ENCODE measurements around the gene TBCD.

TBCD gene

DNA sequence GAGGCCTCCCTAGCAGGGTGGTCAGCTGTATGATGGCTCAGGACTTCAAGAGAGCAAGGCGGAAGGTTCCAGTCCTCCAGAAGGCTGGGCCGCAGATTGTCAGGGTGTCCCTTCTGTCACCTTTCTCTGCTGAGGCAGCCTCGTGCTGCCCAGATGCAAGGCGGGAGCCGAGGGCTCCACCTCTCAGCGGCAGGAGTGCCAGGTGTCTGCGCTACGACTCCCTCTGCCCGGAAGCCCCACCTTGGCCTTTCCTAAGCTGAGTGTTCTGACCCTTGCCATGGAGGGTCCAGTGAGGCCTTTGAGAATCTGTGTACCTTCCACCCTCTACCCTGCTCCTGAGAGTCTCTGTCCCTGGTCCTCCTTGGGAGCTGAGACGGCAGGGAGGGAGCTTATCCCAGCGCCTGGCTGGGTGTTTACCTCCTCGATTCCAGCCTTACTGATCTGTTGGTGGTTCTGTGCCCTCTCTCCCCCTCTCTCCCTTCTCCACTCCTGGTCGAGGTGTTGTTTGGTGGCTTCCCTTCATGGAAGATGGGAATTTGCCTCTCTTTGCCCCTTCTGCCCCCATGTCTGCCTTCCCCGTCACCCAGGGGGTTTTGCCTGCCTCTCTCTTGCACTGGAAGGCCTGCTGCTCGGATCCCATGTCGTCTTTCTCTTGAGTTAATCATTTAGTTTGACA, 90.2 kb downstream of the TBCD start:
- no peaks in the 10 kb centered on the region for H3K27me3 Mint-ChIP-seq
- H3K36me3 Mint-ChIP-seq (ENCODE audit: insufficient read depth) = peaks cover 6% of the 10 kb centered on the region
- H3K27ac Mint-ChIP-seq (ENCODE audit: low read depth) = peak overlapping the region; percentile 19
- no peak for DNase-seq (ENCODE audit: low spot score in 2 of 2)
- H3K4me3 Mint-ChIP-seq = no peak overlapping the region
- H3K4me1 Mint-ChIP-seq = peaks cover 12% of the 10 kb centered on the region
- H3K9me3 Mint-ChIP-seq = no peaks in the 10 kb centered on the region
- ATAC-seq (replicated peaks; ENCODE audit: extremely low read depth, poor library complexity, severe bottlenecking) = no peak

DNA sequence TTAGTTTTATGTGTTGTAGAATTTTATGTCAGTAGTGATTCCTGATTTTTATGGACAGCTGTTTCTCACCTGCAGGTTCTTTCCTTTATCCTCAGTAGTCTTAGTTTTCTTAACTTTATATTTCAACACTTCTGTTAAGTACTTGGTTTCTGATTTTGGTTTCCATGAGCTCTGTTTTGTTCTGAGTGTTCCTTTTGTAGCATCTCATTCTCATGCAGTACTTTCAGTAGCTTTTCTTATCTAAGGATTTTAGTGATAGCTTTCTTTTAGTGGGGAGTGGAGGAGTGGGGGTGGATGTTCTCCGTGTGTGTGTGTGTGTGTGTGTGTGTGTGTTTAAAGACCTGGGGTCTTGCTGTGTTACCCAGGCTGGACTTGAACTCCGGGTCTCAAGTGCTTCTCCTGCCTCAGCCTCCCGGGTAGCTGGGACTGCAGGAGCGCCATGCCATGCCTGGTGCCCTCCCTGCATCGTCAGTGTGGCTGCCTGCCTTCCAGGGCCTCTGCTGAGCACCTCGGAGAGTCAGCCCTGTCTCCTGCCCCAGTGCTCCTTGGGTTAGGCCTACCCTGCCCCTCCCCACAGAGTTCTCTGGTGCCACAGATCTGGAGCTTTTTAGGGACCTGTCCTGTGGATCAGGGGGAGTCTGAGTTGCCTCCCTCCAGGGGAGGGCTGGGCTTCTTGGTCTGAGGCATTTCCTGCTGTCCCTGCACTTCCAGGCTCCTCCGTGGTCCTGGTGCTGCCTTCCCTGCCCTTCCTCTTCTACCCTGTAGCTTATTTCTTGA, 92.2 kb downstream of the TBCD start:
- ATAC-seq (replicated peaks; ENCODE audit: extremely low read depth, poor library complexity, severe bottlenecking) (no peak), DNase-seq (ENCODE audit: low spot score in 2 of 2) (no peak)
- Mint-ChIP-seq H3K36me3 (ENCODE audit: insufficient read depth) (peaks cover 4% of the 10 kb centered on the region), H3K9me3 (no peaks in the 10 kb centered on the region), H3K27ac (ENCODE audit: low read depth) (no peak overlapping the region), H3K4me3 (no peak overlapping the region), H3K4me1 (peaks cover 16% of the 10 kb centered on the region), H3K27me3 (no peaks in the 10 kb centered on the region)

DNA sequence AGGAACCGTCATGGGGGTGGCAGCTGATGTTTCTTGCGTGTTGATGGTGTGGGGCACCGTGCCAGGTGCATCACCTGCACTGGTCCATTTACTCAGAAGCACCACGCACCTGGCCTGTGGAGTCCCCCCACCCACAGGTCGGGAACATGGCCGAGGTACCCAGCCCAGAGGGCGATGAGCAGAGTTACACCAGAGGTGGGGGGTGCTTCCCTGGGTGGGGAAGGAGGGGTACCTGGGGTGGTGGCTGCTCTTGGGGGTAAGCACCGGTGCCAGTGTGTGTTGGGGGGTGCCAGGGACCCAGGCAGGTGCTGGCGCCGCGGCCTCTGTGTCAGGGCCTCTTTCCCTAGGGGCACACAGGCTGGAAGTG, 92.9 kb downstream of the TBCD start:
- no peak overlapping the region for H3K27ac Mint-ChIP-seq (ENCODE audit: low read depth)
- H3K36me3 Mint-ChIP-seq (ENCODE audit: insufficient read depth) = peaks cover 4% of the 10 kb centered on the region
- no peak for DNase-seq (ENCODE audit: low spot score in 2 of 2)

DNA sequence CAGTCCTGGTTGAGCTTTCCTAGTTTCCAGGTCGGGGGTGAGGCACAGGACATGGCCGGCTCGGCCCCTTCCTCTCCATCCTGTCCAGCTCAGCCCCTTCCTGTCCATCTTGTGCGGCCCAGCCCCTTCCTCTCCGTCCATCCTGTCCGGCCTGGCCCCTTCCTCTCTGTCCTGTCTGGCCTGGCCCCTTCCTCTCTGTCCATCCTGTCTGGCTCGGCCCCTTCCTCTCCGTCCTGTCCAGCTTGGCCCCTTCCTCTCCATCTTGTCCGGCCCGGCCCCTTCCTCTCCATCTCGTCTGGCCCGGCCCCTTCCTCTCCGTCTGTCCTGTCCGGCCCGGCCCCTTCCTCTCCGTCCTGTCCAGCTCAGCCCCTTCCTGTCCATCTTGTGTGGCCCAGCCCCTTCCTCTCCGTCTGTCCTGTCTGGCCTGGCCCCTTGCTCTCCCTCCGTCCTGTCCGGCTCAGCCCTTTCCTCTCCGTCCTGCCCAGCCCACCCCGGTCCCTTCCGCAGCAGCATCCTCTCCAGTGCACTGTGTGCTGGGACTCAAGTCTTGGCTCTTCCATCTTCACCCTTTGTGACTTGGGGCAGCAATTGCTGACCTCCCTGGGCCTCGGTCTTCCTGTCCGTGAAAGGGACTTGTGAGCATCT, 93.4 kb downstream of the TBCD start:
- DNase-seq (ENCODE audit: low spot score in 2 of 2) = no peak

More for the DNA sequence above, 92.9 kb downstream of the TBCD start:
- Mint-ChIP-seq H3K27me3 (no peaks in the 10 kb centered on the region), H3K4me3 (no peak overlapping the region), H3K9me3 (no peaks in the 10 kb centered on the region), H3K4me1 (peaks cover 21% of the 10 kb centered on the region)
- ATAC-seq (replicated peaks; ENCODE audit: extremely low read depth, poor library complexity, severe bottlenecking) = no peak

DNA sequence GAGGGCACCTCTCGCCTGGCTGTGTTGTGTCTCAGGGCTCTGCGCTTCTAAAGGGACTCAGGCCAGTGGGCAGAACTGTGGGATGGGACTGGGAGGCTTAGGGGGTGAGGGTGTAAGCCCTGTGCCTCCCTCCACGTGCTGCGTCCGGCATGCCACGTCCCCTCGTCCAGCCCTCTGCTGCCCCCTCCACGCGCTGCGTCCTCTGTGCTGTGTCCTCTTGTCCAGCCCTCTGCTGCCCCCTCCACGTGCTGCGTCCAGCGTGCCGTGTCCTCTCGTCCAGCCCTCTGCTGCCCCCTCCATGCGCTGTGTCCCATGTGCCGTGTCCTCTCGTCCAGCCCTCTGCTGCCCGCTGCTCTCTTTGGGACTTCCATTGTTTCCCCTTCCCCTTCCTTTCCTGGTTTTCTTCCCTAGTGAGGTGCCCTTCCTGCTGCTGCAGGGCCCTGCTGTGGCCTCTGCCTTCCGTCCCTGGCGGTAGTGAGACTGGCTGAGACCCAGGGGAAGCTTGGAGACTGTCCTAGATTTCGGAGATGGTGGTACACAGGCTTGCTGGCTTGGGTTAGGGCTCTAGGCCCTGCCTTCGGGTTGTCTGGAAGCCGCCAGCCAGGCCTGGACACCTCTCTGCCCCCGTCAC, 94.3 kb downstream of the TBCD start:
- peaks cover 2% of the 10 kb centered on the region for H3K36me3 Mint-ChIP-seq (ENCODE audit: insufficient read depth)
- peaks cover 21% of the 10 kb centered on the region for H3K4me1 Mint-ChIP-seq
- no peak overlapping the region for H3K4me3 Mint-ChIP-seq
- no peaks in the 10 kb centered on the region for H3K27me3 Mint-ChIP-seq
- no peaks in the 10 kb centered on the region for H3K9me3 Mint-ChIP-seq
- ATAC-seq (replicated peaks; ENCODE audit: extremely low read depth, poor library complexity, severe bottlenecking) = no peak
- H3K27ac Mint-ChIP-seq (ENCODE audit: low read depth) = no peak overlapping the region
- no peak for DNase-seq (ENCODE audit: low spot score in 2 of 2)

More for the DNA sequence above, 93.4 kb downstream of the TBCD start:
- Mint-ChIP-seq H3K4me1 (peaks cover 21% of the 10 kb centered on the region), H3K9me3 (no peaks in the 10 kb centered on the region), H3K27ac (ENCODE audit: low read depth) (no peak overlapping the region), H3K27me3 (no peaks in the 10 kb centered on the region), H3K36me3 (ENCODE audit: insufficient read depth) (peaks cover 2% of the 10 kb centered on the region), H3K4me3 (no peak overlapping the region)
- no peak for ATAC-seq (replicated peaks; ENCODE audit: extremely low read depth, poor library complexity, severe bottlenecking)

DNA sequence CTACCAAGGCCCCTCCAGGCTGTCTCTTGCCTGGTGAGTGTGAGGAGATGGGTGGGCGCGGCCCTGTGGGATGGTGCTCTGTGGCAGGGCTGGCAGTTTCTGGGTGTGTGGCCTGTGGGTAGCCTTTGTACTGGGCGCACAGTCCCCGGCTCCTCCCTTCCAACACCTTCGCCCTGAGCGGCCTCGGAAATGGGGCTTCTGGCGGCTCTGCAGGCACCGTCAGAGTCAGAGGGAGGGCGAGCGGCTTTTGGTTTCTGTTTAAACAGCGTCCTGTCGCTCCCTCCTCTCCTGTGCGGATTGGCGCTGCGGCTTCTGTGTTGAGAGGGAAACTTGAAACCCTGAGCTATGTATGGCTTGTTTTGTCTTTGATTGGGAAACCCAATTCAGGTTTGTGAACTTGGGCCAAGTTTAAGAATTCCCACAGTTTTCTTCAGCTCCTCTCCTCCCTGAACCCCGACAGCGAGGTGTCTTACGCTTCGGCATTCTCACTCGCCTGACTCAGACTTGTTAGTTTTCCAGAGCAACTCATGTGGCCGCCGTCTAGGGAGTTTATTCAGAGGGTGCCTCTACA, 96.2 kb downstream of the TBCD start:
- DNase-seq (ENCODE audit: low spot score in 2 of 2) (peak in 1 of 2 donors; percentile 50), ATAC-seq (replicated peaks; ENCODE audit: extremely low read depth, poor library complexity, severe bottlenecking) (peak; percentile 92)
- Mint-ChIP-seq H3K4me1 (peaks cover 21% of the 10 kb centered on the region), H3K27ac (ENCODE audit: low read depth) (no peak overlapping the region), H3K36me3 (ENCODE audit: insufficient read depth) (peaks cover 2% of the 10 kb centered on the region), H3K27me3 (no peaks in the 10 kb centered on the region), H3K9me3 (no peaks in the 10 kb centered on the region), H3K4me3 (peak overlapping the region; percentile 18)

DNA sequence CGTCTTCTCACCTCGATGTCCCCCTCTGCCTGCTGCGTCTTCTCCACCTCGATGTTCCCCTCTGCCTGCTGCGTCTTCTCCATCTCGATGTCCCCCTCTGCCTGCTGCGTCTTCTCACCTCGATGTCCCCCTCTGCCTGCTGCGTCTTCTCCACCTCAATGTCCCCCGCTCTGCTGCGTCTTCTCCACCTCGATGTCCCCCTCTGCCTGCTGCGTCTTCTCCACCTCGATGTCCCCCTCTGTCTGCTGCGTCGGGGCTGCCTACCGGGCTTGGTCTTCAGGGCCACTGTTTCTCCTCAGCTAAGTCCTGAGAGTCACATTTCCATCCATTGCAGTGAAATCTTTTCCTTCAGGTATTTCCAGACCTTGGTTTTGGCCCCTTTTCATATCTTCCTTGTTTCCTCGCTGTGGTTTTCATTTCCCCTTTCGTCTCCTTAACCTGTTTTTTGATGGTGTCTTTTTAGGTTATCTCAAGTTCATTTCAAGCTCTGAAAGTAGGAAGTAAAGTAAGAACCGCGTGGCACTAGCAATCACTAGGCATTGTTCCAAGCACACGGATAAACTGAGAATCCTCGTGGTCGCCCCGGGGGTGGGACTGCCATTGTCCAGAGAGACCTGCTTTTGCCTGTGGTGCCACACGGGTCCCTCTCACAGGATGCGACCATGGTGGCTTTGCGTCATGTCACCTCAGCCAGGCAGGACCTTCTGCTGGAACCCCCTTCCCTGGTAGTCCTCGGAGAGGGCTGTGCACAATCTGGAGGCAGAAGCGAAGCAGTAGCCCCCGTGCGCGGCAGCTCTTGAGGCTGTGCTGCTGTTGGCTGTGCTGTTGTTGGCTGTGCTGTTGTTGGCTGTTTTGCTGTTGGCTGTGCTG, 97.4 kb downstream of the TBCD start:
- H3K9me3 Mint-ChIP-seq = no peaks in the 10 kb centered on the region
- DNase-seq (ENCODE audit: low spot score in 2 of 2) (no peak), ATAC-seq (replicated peaks; ENCODE audit: extremely low read depth, poor library complexity, severe bottlenecking) (no peak)
- no peak overlapping the region for H3K27ac Mint-ChIP-seq (ENCODE audit: low read depth)
- no peaks in the 10 kb centered on the region for H3K27me3 Mint-ChIP-seq
- H3K4me1 Mint-ChIP-seq = peaks cover 22% of the 10 kb centered on the region
- no peak overlapping the region for H3K4me3 Mint-ChIP-seq
- peaks cover 6% of the 10 kb centered on the region for H3K36me3 Mint-ChIP-seq (ENCODE audit: insufficient read depth)

DNA sequence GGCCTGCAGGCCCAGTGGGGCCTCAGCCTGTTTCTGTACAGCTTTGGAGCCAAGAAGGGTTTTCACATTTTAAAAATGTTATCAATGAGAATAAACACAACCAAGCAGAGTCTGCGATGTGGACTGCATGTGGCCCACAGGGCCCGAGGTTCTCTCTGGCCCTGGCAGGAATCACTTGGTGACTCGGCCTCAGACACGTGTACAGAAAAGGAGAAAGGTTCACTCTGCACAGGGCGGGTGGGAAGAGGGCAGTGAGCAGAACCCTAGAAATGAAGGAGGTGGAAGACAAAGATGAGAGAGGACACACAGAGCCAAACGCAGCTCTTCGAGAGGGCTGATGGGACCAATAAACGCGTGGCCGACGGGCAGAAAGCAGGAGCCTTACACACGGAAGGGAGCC, 99.5 kb downstream of the TBCD start:
- Mint-ChIP-seq H3K36me3 (ENCODE audit: insufficient read depth) (peaks cover 5% of the 10 kb centered on the region), H3K4me1 (peaks cover 22% of the 10 kb centered on the region), H3K27ac (ENCODE audit: low read depth) (no peak overlapping the region), H3K9me3 (no peaks in the 10 kb centered on the region), H3K4me3 (no peak overlapping the region), H3K27me3 (no peaks in the 10 kb centered on the region)
- ATAC-seq (replicated peaks; ENCODE audit: extremely low read depth, poor library complexity, severe bottlenecking) = no peak
- DNase-seq (ENCODE audit: low spot score in 2 of 2) = no peak

DNA sequence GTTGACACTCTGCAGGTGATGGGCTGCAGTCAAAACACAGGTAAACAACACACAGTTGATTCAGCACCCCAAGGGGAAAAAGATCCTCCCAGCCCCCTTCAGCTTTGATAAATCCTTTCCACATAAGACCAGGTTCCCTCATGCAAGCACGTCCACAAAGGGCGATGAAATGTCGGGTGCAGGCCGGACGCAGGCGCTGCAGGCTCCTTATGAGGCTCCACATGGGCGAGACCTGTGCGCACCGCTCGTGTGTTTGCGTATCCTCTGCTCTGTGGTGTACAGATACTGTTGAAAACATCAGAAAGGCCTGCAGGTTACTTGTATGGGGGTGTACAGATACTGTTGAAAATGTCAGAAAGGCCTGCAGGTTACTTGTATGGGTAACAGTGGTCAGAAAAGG, 102.4 kb downstream of the TBCD start:
- DNase-seq (ENCODE audit: low spot score in 2 of 2) (no peak), ATAC-seq (replicated peaks; ENCODE audit: extremely low read depth, poor library complexity, severe bottlenecking) (no peak)
- H3K36me3 Mint-ChIP-seq (ENCODE audit: insufficient read depth) = peaks cover 5% of the 10 kb centered on the region
- H3K4me1 Mint-ChIP-seq = peaks cover 21% of the 10 kb centered on the region
- no peak overlapping the region for H3K27ac Mint-ChIP-seq (ENCODE audit: low read depth)
- no peak overlapping the region for H3K4me3 Mint-ChIP-seq
- no peaks in the 10 kb centered on the region for H3K27me3 Mint-ChIP-seq
- no peaks in the 10 kb centered on the region for H3K9me3 Mint-ChIP-seq

DNA sequence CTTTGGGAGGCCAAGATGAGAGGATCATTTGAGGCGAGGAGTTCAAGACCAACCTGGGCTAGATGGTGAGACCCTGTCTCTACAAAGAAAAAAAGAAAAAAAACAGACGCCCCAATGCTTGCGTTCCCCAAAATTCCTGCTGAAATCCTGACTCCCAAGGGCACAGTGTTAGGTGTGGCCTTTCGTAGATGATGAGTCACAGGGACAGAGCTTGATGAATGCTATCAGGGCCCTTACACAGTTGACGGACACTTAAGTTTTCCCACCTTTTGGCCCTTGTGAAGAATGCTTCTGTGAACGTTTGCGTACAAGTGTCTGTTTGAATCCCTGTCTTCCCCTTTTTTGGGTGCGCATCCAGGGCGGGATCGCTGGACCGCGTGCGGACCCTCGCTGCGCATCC, 104.5 kb downstream of the TBCD start:
- Mint-ChIP-seq H3K27me3 (no peaks in the 10 kb centered on the region), H3K4me3 (no peak overlapping the region), H3K4me1 (peaks cover 27% of the 10 kb centered on the region), H3K27ac (ENCODE audit: low read depth) (no peak overlapping the region), H3K9me3 (no peaks in the 10 kb centered on the region), H3K36me3 (ENCODE audit: insufficient read depth) (peaks cover 5% of the 10 kb centered on the region)
- ATAC-seq (replicated peaks; ENCODE audit: extremely low read depth, poor library complexity, severe bottlenecking) = no peak
- no peak for DNase-seq (ENCODE audit: low spot score in 2 of 2)

DNA sequence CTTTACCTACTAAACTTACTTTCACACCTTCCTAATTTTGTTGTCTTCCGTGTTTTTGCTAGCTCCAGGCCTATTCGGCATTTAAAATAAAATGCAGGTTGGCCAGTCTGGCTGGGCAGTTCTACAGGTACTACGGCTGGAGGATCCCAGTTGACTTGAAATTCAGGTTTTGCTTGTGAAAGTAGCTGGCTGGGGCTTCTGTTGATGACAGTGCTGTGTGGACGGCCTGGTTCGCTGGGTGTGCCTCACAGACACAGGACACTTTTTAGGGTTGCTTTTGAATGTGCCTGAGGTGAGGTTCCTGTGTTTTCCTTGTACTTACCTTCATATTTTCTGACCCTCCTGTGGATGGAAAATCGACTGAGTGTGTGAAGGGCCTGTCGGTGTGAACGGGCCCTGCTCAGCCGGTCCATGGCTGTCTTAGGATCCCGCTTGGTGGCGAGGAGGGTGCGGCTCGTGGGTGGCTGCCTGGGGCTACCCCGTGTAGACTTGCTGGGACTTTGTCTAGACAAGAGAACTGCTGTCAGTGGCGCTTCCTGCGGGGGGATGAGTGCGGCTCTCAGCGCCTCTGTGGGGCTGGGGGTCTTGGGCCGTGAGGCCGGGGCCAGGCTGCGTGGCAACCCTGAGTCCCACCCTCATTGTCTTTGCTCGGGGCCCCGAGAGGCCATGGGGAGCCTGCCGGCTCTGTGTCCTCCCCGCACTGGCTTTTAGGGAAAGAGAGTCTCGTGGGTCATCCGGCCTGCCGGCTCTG, 106.7 kb downstream of the TBCD start:
- peaks cover 7% of the 10 kb centered on the region for H3K36me3 Mint-ChIP-seq (ENCODE audit: insufficient read depth)
- H3K27me3 Mint-ChIP-seq = no peaks in the 10 kb centered on the region
- peak in 1 of 2 donors; percentile 14 for DNase-seq (ENCODE audit: low spot score in 2 of 2)
- peak overlapping the region; percentile 74 for H3K4me3 Mint-ChIP-seq
- peaks cover 38% of the 10 kb centered on the region for H3K4me1 Mint-ChIP-seq
- peak; percentile 50 for ATAC-seq (replicated peaks; ENCODE audit: extremely low read depth, poor library complexity, severe bottlenecking)
- no peaks in the 10 kb centered on the region for H3K9me3 Mint-ChIP-seq
- H3K27ac Mint-ChIP-seq (ENCODE audit: low read depth) = peak overlapping the region; percentile 93

All from central memory CD8-positive, alpha-beta T cell (primary cell).